Mesothelial cell of epicardium (in vitro differentiated cells): ENCODE results near the gene NACA2. TPM values are rescaled to one million over a fixed set of nuclear protein-coding genes. Genes with fewer than 3 reads are reported as not detected.
"Not testable (repeated sequence)": the region's sequence is repeated elsewhere in the genome, so short reads cannot be mapped to it uniquely, and the experiment has no call there.

Source experiments
- DNase-seq, 2 experiments: peaks; one replicate each; pipeline ENCODE4 v3.0.0; 2021; ENCODE audit warnings: low spot score in 2 of 2; ENCODE audit not compliant: unreplicated experiment in 2 of 2
- H3K27ac Mint-ChIP-seq: 2 replicates; pipeline ENCODE4 v1.8.0; 2021; ENCODE audit warnings: mixed read lengths
- H3K27me3 Mint-ChIP-seq: 2 replicates; pipeline ENCODE4 v1.8.0; 2021; ENCODE audit warnings: low read depth, mixed read lengths
- H3K36me3 Mint-ChIP-seq: 2 replicates; pipeline ENCODE4 v1.8.0; 2021; ENCODE audit warnings: mixed read lengths
- H3K4me1 Mint-ChIP-seq: 2 replicates; pipeline ENCODE4 v1.8.0; 2021; ENCODE audit warnings: mixed read lengths
- H3K4me3 Mint-ChIP-seq: 2 replicates; pipeline ENCODE4 v1.8.0; 2021; ENCODE audit warnings: mild to moderate bottlenecking, moderate library complexity, mixed read lengths
- H3K9me3 Mint-ChIP-seq: 2 replicates; pipeline ENCODE4 v1.8.0; 2021; ENCODE audit warnings: mixed read lengths
- CTCF ChIP-seq: fragments of 200-600 bp; sonication (generic); IDR thresholded peaks from one replicate; pipeline ENCODE4 v1.5.0; 2021; ENCODE audit warnings: antibody characterized with exemption; ENCODE audit not compliant: unreplicated experiment
- total RNA-seq: library from RNA; stranded (reverse); gene quantifications from 3 replicates; pipeline ENCODE4 v1.2.1, GENCODE V29; 2021

The NACA2 gene
- total RNA-seq, 1 donor from 2014 or later, result not detected

GRCh38 chr17:61579347-61579746 lies 11.7 kb downstream of the NACA2 start:
- peaks cover 55% of the 10 kb centered on the region for H3K4me1 Mint-ChIP-seq
- no peak for DNase-seq
- no peak for TF ChIP-seq CTCF
- no peak overlapping the region for H3K4me3 Mint-ChIP-seq
- H3K9me3 Mint-ChIP-seq, result no peaks in the 10 kb centered on the region
- H3K27ac Mint-ChIP-seq, result peak overlapping the region; percentile 51
- H3K36me3 Mint-ChIP-seq, result no peaks in the 10 kb centered on the region
- H3K27me3 Mint-ChIP-seq, result no peaks in the 10 kb centered on the region

- H3K27me3 Mint-ChIP-seq, result no peaks in the 10 kb centered on the region
- peak overlapping the region; percentile 69 for H3K27ac Mint-ChIP-seq
- H3K4me3 Mint-ChIP-seq, result no peak overlapping the region
- DNase-seq, result no peak
- no peak for TF ChIP-seq CTCF
- no peaks in the 10 kb centered on the region for H3K9me3 Mint-ChIP-seq
- H3K4me1 Mint-ChIP-seq, result peaks cover 61% of the 10 kb centered on the region
- no peaks in the 10 kb centered on the region for H3K36me3 Mint-ChIP-seq
These were observed 12.4 kb downstream of the NACA2 start for GRCh38 chr17:61578645-61579044.

- Mint-ChIP-seq H3K9me3 (peaks cover 9% of the 10 kb centered on the region), H3K4me3 (no peak overlapping the region), H3K27me3 (no peaks in the 10 kb centered on the region), H3K27ac (peak overlapping the region; percentile 60), H3K4me1 (peaks cover 51% of the 10 kb centered on the region), H3K36me3 (no peaks in the 10 kb centered on the region)
- TF ChIP-seq CTCF, result no peak
- no peak for DNase-seq
These were observed 15.0 kb downstream of the NACA2 start for GRCh38 chr17:61575983-61576382.

- H3K27me3 Mint-ChIP-seq, result no peaks in the 10 kb centered on the region
- TF ChIP-seq CTCF, result no peak
- peaks cover 47% of the 10 kb centered on the region for H3K4me1 Mint-ChIP-seq
- peaks cover 10% of the 10 kb centered on the region for H3K9me3 Mint-ChIP-seq
- no peak for DNase-seq
- H3K36me3 Mint-ChIP-seq, result no peaks in the 10 kb centered on the region
- peak overlapping the region; percentile 86 for H3K27ac Mint-ChIP-seq
- H3K4me3 Mint-ChIP-seq, result no peak overlapping the region
These were observed 15.6 kb downstream of the NACA2 start for GRCh38 chr17:61575352-61575975.

GRCh38 chr17:61574542-61575351 lies 16.3 kb downstream of the NACA2 start:
- H3K27ac Mint-ChIP-seq, result peak overlapping the region; percentile 86
- no peak for TF ChIP-seq CTCF
- peak; percentile 30 to 52 for DNase-seq
- H3K4me1 Mint-ChIP-seq, result peaks cover 40% of the 10 kb centered on the region
- H3K4me3 Mint-ChIP-seq, result no peak overlapping the region
- peaks cover 14% of the 10 kb centered on the region for H3K9me3 Mint-ChIP-seq
- no peaks in the 10 kb centered on the region for H3K27me3 Mint-ChIP-seq
- peaks cover 1% of the 10 kb centered on the region for H3K36me3 Mint-ChIP-seq

GRCh38 chr17:61572547-61572946 lies 18.5 kb downstream of the NACA2 start:
- not testable (repeated sequence) for H3K36me3 Mint-ChIP-seq, H3K27ac Mint-ChIP-seq, H3K4me3 Mint-ChIP-seq, H3K27me3 Mint-ChIP-seq, DNase-seq
- Mint-ChIP-seq H3K4me1 (peaks cover 25% of the 10 kb centered on the region), H3K9me3 (peaks cover 21% of the 10 kb centered on the region)
